ENCODE data around the gene SOX18.
A peak's percentile ranks its signal among the peaks of the same experiment; 100 is the strongest.

The SOX18 gene

DNA sequence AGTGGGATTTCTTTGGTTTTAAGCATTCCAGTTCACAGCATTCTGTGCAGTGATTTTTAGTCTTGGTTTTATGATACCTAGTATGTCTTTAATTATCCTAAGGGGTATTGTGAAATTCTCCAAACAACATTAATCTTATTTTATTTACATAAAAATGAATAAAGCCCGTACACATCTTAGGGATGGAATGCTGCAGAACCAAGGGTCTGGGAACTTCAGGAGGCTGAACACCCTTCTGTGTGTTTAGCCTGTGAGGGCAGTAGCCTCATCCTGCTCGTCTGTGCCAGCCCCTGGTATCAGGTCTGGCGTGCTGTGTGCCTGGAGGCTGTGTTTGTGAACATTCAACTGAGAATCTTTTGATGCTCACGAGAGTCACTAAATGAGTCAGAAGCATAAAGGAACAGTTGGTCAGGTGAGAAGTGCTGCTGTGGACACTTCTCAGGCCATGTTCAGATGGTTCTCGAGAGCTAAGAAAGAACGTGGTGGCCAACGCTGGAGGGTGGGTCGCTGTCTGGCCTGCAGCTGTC lies 38.7 kb downstream of the SOX18 start:
- peaks cover 47 to 80% (median 61%) of the 10 kb centered on the region in 11 experiments; a peak in 21 of 22 replicates for H4K20me1 ChIP-seq
- H3K36me3 ChIP-seq: peaks cover 67 to 87% (median 79%) of the 10 kb centered on the region in 11 experiments

DNA sequence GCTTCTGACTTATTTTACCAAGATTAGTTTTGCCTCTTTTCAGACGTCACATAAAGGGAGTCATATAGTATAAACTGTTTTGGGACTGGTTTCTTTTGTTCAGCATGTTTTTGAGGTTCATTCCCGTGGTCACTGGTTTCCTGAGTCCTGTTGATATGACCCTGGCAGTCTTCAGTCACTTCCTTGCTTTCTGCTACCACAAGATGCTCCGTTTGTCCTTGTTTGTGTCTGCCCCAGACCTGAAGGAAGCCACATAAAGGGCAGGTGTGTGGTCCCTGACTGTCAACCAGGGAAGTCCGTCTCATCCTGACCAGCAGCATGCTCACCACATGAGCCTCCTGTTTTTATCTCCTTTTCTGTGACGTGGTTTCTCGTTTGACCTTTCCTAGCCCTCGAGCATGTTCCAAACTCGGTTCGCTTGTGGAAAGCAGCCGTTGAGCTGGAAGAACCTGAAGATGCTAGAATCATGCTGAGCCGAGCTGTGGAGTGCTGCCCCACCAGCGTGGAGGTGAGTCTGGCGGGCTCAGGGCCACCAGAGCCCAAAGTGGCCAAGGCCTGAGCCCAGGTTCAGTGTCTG lies 39.5 kb downstream of the SOX18 start:
- TF ChIP-seq Cebpa-rat (IDR thresholded peaks at IDR 0.05): no peak
- Histone ChIP-seq H4K20me1 (peaks cover 52 to 80% (median 62%) of the 10 kb centered on the region in 11 experiments), H3K9ac (peak overlapping the region in 4 of 11 experiments; percentile 11 to 25 (median 18); a peak in 5 of 22 replicates), H3K27ac (0 out of 22 replicates have a peak overlapping the region, but pooled peaks of 1 of the 11 experiments have one; percentile 5), H3K36me3 (peaks cover 59 to 87% (median 76%) of the 10 kb centered on the region in 11 experiments), H3K4me1 (peaks cover 40 to 76% (median 67%) of the 10 kb centered on the region in 10 experiments), H3K27me3 (no peaks in the 10 kb centered on the region), H3K4me3 (no peak overlapping the region), H3K4me2 (peak overlapping the region; percentile 1 to 92 (median 73); a peak in 18 of 22 replicates), H3K9me3 (replicated peaks in 1 of 11) (peaks cover 0 to 14% (median 8%) of the 10 kb centered on the region in 11 experiments; a peak in 14 of 22 replicates)

More for the DNA sequence above, 38.7 kb downstream of the SOX18 start:
- no peak overlapping the region for H3K27ac ChIP-seq
- H3K4me2 ChIP-seq: peak overlapping the region in 8 of 11 experiments; percentile 54 to 92 (median 82); a peak in 12 of 22 replicates
- no peak for TF ChIP-seq Cebpa-rat (IDR thresholded peaks at IDR 0.05)
- 0 out of 22 replicates have a peak overlapping the region, but pooled peaks of 1 of the 11 experiments have one; percentile 11 for H3K9ac ChIP-seq
- peaks cover 0 to 14% (median 8%) of the 10 kb centered on the region in 11 experiments; a peak in 14 of 22 replicates for H3K9me3 ChIP-seq (replicated peaks in 1 of 11)
- H3K4me3 ChIP-seq: no peak overlapping the region
- peaks cover 31 to 67% (median 58%) of the 10 kb centered on the region in 10 experiments for H3K4me1 ChIP-seq
- H3K27me3 ChIP-seq: no peaks in the 10 kb centered on the region

DNA sequence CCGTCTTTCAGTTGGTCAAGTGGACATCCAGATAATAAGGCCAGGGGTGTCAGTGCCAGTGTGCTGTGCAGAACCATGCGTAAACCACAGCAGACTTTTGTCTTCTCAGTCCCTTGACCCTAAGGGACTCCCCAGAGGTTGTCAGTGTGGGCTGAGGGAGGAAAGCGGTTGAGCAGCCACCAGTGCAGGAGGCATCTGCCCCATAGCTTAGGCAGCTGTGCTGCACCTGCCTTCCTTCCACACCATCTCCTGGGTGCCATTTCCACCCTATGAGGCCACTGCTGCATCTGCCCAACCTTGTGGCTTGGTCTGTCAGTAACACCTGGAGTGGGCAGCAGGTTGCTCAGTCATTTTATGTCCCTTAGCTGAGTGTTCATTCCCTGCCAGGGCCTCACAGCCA lies 42.5 kb downstream of the SOX18 start:
- peaks cover 44 to 90% (median 75%) of the 10 kb centered on the region in 11 experiments for H3K36me3 ChIP-seq
- no peaks in the 10 kb centered on the region for H3K27me3 ChIP-seq
- peaks cover 61 to 94% (median 89%) of the 10 kb centered on the region in 10 experiments for H3K4me1 ChIP-seq
- H3K9me3 ChIP-seq (replicated peaks in 1 of 11): peaks cover 0 to 14% (median 8%) of the 10 kb centered on the region in 11 experiments; a peak in 14 of 22 replicates
- no peak overlapping the region for H3K4me3 ChIP-seq
- peak overlapping the region in 4 of 11 experiments; percentile 42 to 68 (median 59); a peak in 5 of 22 replicates for H3K27ac ChIP-seq
- TF ChIP-seq Cebpa-rat (IDR thresholded peaks at IDR 0.05): no peak
- peak overlapping the region; percentile 52 to 92 (median 77) for H3K4me2 ChIP-seq
- H3K9ac ChIP-seq: peak overlapping the region in 1 of 11 experiments; percentile 58; a peak in 2 of 22 replicates
- H4K20me1 ChIP-seq: peaks cover 77 to 96% (median 89%) of the 10 kb centered on the region in 11 experiments

DNA sequence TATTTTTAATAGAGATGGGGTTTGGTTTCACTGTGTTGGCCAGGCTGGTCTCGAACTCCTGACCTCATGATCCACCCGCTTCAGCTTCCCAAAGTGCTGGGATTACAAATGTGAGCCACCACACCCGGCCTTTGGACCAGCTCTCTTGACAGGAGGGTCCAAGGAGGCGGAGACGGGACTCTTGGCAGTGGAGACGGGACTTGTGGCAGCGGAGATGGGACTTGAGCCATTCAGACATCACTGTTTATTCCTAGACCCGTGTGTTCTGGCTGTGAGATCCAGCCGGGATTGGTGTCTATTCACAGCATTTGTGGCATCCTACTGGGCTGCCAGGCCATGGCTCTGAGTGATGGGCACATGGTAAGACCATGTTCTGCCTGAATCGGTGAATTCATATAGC lies 42.9 kb downstream of the SOX18 start:
- H3K27ac ChIP-seq: peak overlapping the region in 4 of 11 experiments; percentile 42 to 68 (median 59); a peak in 7 of 22 replicates
- H4K20me1 ChIP-seq: peaks cover 80 to 100% (median 93%) of the 10 kb centered on the region in 11 experiments
- no peak for TF ChIP-seq Cebpa-rat (IDR thresholded peaks at IDR 0.05)
- H3K4me2 ChIP-seq: peak overlapping the region; percentile 52 to 92 (median 77)
- H3K4me3 ChIP-seq: no peak overlapping the region
- H3K27me3 ChIP-seq: no peaks in the 10 kb centered on the region
- H3K9ac ChIP-seq: peak overlapping the region in 1 of 11 experiments; percentile 58; a peak in 4 of 22 replicates
- H3K9me3 ChIP-seq (replicated peaks in 1 of 11): peaks cover 0 to 13% (median 7%) of the 10 kb centered on the region in 11 experiments; a peak in 14 of 22 replicates
- peaks cover 61 to 98% (median 93%) of the 10 kb centered on the region in 10 experiments for H3K4me1 ChIP-seq
- peaks cover 46 to 91% (median 76%) of the 10 kb centered on the region in 11 experiments for H3K36me3 ChIP-seq

DNA sequence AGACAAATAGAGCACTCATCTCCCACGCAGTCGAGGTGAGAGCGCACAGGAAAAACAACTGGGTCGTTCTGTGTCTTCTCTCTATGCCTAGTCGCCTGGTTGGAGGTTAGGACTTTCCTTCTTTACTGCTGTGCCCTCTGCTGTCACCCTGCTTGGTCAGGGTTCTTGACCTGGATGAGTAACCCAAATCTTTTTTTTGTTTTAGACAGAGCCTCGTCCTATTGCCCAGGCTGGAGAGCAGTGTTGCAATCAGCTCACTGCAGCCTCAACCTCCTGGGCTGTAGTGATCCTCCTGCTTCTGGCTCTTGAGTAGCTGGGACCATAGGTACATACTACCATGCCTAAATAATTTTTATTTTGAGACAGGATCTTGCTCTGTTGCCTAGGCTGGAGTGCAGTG lies 44.0 kb downstream of the SOX18 start:
- peak in 3 of 11 experiments; percentile 39 to 48 (median 41); a peak in 3 of 22 replicates for TF ChIP-seq Cebpa-rat (IDR thresholded peaks at IDR 0.05)
- Histone ChIP-seq H3K27ac (peak overlapping the region in 6 of 11 experiments; percentile 9 to 71 (median 47); a peak in 9 of 22 replicates), H3K4me3 (no peak overlapping the region), H3K4me1 (peaks cover 61 to 96% (median 93%) of the 10 kb centered on the region in 10 experiments), H3K36me3 (peaks cover 46 to 91% (median 76%) of the 10 kb centered on the region in 11 experiments), H3K9me3 (replicated peaks in 1 of 11) (peaks cover 0 to 5% (median 0%) of the 10 kb centered on the region in 11 experiments; a peak in 2 of 22 replicates), H4K20me1 (peaks cover 86 to 100% (median 96%) of the 10 kb centered on the region in 11 experiments), H3K4me2 (peak overlapping the region; percentile 52 to 92 (median 77)), H3K27me3 (no peaks in the 10 kb centered on the region), H3K9ac (peak overlapping the region in 5 of 11 experiments; percentile 29 to 58 (median 52); a peak in 7 of 22 replicates)

DNA sequence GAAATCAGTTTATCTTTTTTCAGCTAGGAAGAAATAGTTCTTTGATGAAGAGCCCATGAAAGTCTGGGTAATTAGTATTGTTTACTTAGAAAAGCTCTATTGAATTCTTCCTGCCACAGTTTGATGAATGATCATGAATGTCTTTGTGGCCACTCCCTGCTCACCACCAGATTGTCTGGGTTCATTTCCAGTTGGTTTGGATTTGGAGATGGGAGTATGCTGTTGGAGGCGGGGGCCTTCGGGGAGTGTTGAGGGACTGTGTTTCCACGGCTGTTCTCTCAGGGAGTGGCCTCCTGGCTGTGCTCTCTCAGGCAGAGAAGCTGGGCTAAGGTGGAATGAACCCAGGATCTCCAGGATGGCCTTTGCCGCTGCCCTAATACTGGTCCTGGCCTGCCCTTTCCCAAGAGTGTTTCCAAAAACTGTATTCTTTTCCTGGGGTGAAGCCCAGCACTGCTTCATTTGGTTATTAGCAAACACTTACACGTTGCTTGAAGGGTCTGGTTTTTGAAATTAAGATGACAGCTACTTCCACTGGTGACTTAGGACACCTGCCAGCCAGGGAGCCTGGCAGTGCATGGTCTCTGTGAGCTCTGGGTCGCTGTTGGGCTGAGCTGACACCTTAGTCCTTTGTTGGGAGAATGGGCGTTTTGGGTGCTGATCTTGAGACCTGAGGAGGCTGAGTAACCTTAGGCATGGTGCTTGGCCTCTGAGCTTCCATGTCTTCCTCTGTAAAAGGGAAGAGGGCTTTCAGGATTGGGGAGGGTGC lies 45.3 kb downstream of the SOX18 start:
- peaks cover 46 to 91% (median 78%) of the 10 kb centered on the region in 11 experiments for H3K36me3 ChIP-seq

DNA sequence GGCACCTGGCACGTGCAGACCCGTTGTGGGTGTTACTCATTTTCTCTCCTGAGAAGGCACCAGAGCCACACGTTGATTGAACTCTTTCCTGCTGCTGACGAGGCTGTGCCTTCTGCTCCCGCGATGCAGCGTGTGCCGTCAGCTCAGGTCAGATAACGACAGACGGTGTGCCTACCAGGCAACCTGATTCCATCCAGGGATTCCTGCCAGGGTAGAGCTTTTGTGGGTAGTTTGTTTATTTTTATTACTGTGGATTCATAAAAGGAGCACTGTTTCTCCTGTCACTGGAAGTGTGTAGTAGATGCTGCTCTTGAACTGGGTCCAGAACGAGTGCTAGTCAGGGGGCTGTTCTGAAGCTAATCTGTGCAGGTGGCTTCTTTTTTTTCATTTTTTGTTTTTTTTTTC lies 47.8 kb downstream of the SOX18 start:
- Histone ChIP-seq H4K20me1 (peaks cover 51 to 86% (median 69%) of the 10 kb centered on the region in 11 experiments), H3K9ac (peak overlapping the region in 3 of 11 experiments; percentile 5 to 29 (median 12); a peak in 1 of 22 replicates), H3K4me2 (peak overlapping the region in 7 of 11 experiments; percentile 7 to 92 (median 85); a peak in 12 of 22 replicates), H3K4me1 (peaks cover 38 to 58% (median 56%) of the 10 kb centered on the region in 10 experiments), H3K27me3 (no peaks in the 10 kb centered on the region), H3K4me3 (no peak overlapping the region), H3K36me3 (peaks cover 58 to 98% (median 85%) of the 10 kb centered on the region in 11 experiments), H3K9me3 (replicated peaks in 1 of 11) (no peaks in the 10 kb centered on the region), H3K27ac (no peak overlapping the region)
- TF ChIP-seq Cebpa-rat (IDR thresholded peaks at IDR 0.05): no peak

More for the DNA sequence above, 45.3 kb downstream of the SOX18 start:
- 0 out of 20 replicates have a peak overlapping the region, but pooled peaks of 2 of the 10 experiments have one; percentile 2 to 19 for H3K4me3 ChIP-seq
- TF ChIP-seq Cebpa-rat (IDR thresholded peaks at IDR 0.05): no peak
- H3K27me3 ChIP-seq: no peaks in the 10 kb centered on the region
- peak overlapping the region; percentile 52 to 92 (median 77) for H3K4me2 ChIP-seq
- peaks cover 0 to 5% (median 0%) of the 10 kb centered on the region in 11 experiments; a peak in 2 of 22 replicates for H3K9me3 ChIP-seq (replicated peaks in 1 of 11)
- peaks cover 73 to 100% (median 87%) of the 10 kb centered on the region in 11 experiments for H4K20me1 ChIP-seq
- H3K9ac ChIP-seq: peak overlapping the region in 6 of 11 experiments; percentile 9 to 58 (median 43); a peak in 10 of 22 replicates
- H3K4me1 ChIP-seq: peaks cover 53 to 83% (median 80%) of the 10 kb centered on the region in 10 experiments
- H3K27ac ChIP-seq: peak overlapping the region in 6 of 11 experiments; percentile 6 to 71 (median 52); a peak in 9 of 22 replicates

DNA sequence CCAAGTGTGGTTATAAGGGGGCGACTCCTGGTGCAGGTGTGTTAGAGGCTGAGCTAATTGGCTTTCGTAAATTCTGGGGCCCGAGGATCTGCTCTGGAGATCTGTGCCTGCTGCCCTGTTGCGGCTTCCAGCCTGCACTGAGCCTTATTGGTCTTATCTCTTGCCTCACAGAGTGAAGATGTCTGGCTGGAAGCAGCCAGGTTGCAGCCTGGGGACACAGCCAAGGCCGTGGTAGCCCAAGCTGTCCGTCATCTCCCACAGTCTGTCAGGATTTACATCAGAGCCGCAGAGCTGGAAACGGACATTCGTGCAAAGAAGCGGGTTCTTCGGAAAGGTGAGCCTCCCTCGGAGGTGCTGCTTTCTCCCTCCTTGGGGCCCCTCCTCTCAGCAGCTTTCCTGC lies 48.5 kb downstream of the SOX18 start:
- Histone ChIP-seq H3K36me3 (peaks cover 65 to 98% (median 85%) of the 10 kb centered on the region in 11 experiments), H3K4me1 (peaks cover 31 to 51% (median 49%) of the 10 kb centered on the region in 10 experiments), H4K20me1 (peaks cover 44 to 85% (median 62%) of the 10 kb centered on the region in 11 experiments), H3K9me3 (replicated peaks in 1 of 11) (no peaks in the 10 kb centered on the region), H3K27ac (no peak overlapping the region), H3K27me3 (no peaks in the 10 kb centered on the region), H3K4me3 (no peak overlapping the region), H3K4me2 (peak overlapping the region in 7 of 11 experiments; percentile 7 to 92 (median 85); a peak in 7 of 22 replicates), H3K9ac (no peak overlapping the region)
- no peak for TF ChIP-seq Cebpa-rat (IDR thresholded peaks at IDR 0.05)

Data from BLaER1 treated with 17β-estradiol and CSF1 and Interleukin-3, amounts not matched to agents 10 nM and 100 nM (cell line).